ENCODE data around the gene NEMP2.

The NEMP2 gene

GRCh38 chr2:190512539-190513095, 21.9 kb downstream of the NEMP2 start:
- no peak for TF ChIP-seq ZBTB7A (IDR thresholded peaks at IDR 0.05; ENCODE audit: low read depth)
- TF ChIP-seq TCF12 (IDR thresholded peaks at IDR 0.05; ENCODE audit: low read depth), result no peak
- no peak for TF ChIP-seq NFIC (IDR thresholded peaks at IDR 0.05)
- TF ChIP-seq CEBPB (IDR thresholded peaks at IDR 0.05), result no peak
- TF ChIP-seq TEAD4 (IDR thresholded peaks at IDR 0.05), result no peak
- no peak for TF ChIP-seq CREB1 (IDR thresholded peaks at IDR 0.05; ENCODE audit: low read depth)
- TF ChIP-seq MAX (IDR thresholded peaks at IDR 0.05), result no peak

GRCh38 chr2:190511104-190511503, 23.4 kb downstream of the NEMP2 start:
- TF ChIP-seq RAD21 (IDR thresholded peaks at IDR 0.05; ENCODE audit: low read depth), result peak; percentile 65
- TF ChIP-seq CREB1 (IDR thresholded peaks at IDR 0.05; ENCODE audit: low read depth), result no peak

- TF ChIP-seq RAD21 (IDR thresholded peaks at IDR 0.05; ENCODE audit: low read depth), result no peak
- no peak for TF ChIP-seq NFIC (IDR thresholded peaks at IDR 0.05)
- TF ChIP-seq CEBPB (IDR thresholded peaks at IDR 0.05), result no peak
- no peak for TF ChIP-seq EP300 (IDR thresholded peaks at IDR 0.05; ENCODE audit: borderline replicate concordance)
- TF ChIP-seq YY1 (IDR thresholded peaks at IDR 0.05; ENCODE audit: low read depth), result no peak
- TF ChIP-seq TEAD4 (IDR thresholded peaks at IDR 0.05), result no peak
- no peak for TF ChIP-seq USF1 (IDR thresholded peaks at IDR 0.05)
- TF ChIP-seq FOXM1 (IDR thresholded peaks at IDR 0.05; ENCODE audit: borderline replicate concordance, low read depth), result no peak
- no peak for TF ChIP-seq MAX (IDR thresholded peaks at IDR 0.05)
- TF ChIP-seq ZBTB7A (IDR thresholded peaks at IDR 0.05; ENCODE audit: low read depth), result no peak
- TF ChIP-seq REST (IDR thresholded peaks at IDR 0.05; ENCODE audit: low read depth), result no peak
- no peak for TF ChIP-seq TAF1 (IDR thresholded peaks at IDR 0.05; ENCODE audit: low read depth)
- TF ChIP-seq TCF12 (IDR thresholded peaks at IDR 0.05; ENCODE audit: low read depth), result no peak
- no peak for TF ChIP-seq EGR1 (IDR thresholded peaks at IDR 0.05)
- no peak for TF ChIP-seq CREB1 (IDR thresholded peaks at IDR 0.05; ENCODE audit: low read depth)
Measured at GRCh38 chr2:190507135-190507534, 27.4 kb downstream of the NEMP2 start.

GRCh38 chr2:190506666-190507065, 27.9 kb downstream of the NEMP2 start:
- TF ChIP-seq NFIC (IDR thresholded peaks at IDR 0.05) (peak; percentile 32; the same call in 1 of the 2 replicates), YY1 (IDR thresholded peaks at IDR 0.05; ENCODE audit: low read depth) (no peak), ZBTB7A (IDR thresholded peaks at IDR 0.05; ENCODE audit: low read depth) (no peak), TCF12 (IDR thresholded peaks at IDR 0.05; ENCODE audit: low read depth) (no peak)

- no peak for TF ChIP-seq YY1 (IDR thresholded peaks at IDR 0.05; ENCODE audit: low read depth)
- no peak for TF ChIP-seq ZBTB7A (IDR thresholded peaks at IDR 0.05; ENCODE audit: low read depth)
- TF ChIP-seq CEBPB (IDR thresholded peaks at IDR 0.05), result no peak
- TF ChIP-seq REST (IDR thresholded peaks at IDR 0.05; ENCODE audit: low read depth), result no peak
- TF ChIP-seq CREB1 (IDR thresholded peaks at IDR 0.05; ENCODE audit: low read depth), result no peak
- no peak for TF ChIP-seq FOXM1 (IDR thresholded peaks at IDR 0.05; ENCODE audit: borderline replicate concordance, low read depth)
- no peak for TF ChIP-seq EP300 (IDR thresholded peaks at IDR 0.05; ENCODE audit: borderline replicate concordance)
- no peak for TF ChIP-seq NFIC (IDR thresholded peaks at IDR 0.05)
- TF ChIP-seq TEAD4 (IDR thresholded peaks at IDR 0.05), result no peak
- no peak for TF ChIP-seq TAF1 (IDR thresholded peaks at IDR 0.05; ENCODE audit: low read depth)
- TF ChIP-seq USF1 (IDR thresholded peaks at IDR 0.05), result no peak
- no peak for TF ChIP-seq MAX (IDR thresholded peaks at IDR 0.05)
- no peak for TF ChIP-seq TCF12 (IDR thresholded peaks at IDR 0.05; ENCODE audit: low read depth)
- TF ChIP-seq EGR1 (IDR thresholded peaks at IDR 0.05), result no peak
Measured at GRCh38 chr2:190505696-190506095, 28.8 kb downstream of the NEMP2 start.

- TF ChIP-seq YY1 (IDR thresholded peaks at IDR 0.05; ENCODE audit: low read depth) (no peak), TEAD4 (IDR thresholded peaks at IDR 0.05) (no peak), MAX (IDR thresholded peaks at IDR 0.05) (no peak), EP300 (IDR thresholded peaks at IDR 0.05; ENCODE audit: borderline replicate concordance) (no peak), USF1 (IDR thresholded peaks at IDR 0.05) (no peak), ZBTB7A (IDR thresholded peaks at IDR 0.05; ENCODE audit: low read depth) (no peak), CREB1 (IDR thresholded peaks at IDR 0.05; ENCODE audit: low read depth) (no peak), CEBPB (IDR thresholded peaks at IDR 0.05) (no peak), FOXM1 (IDR thresholded peaks at IDR 0.05; ENCODE audit: borderline replicate concordance, low read depth) (no peak), EGR1 (IDR thresholded peaks at IDR 0.05) (no peak), TCF12 (IDR thresholded peaks at IDR 0.05; ENCODE audit: low read depth) (no peak), RAD21 (IDR thresholded peaks at IDR 0.05; ENCODE audit: low read depth) (no peak), REST (IDR thresholded peaks at IDR 0.05; ENCODE audit: low read depth) (no peak), NFIC (IDR thresholded peaks at IDR 0.05) (no peak), TAF1 (IDR thresholded peaks at IDR 0.05; ENCODE audit: low read depth) (no peak)
Measured at GRCh38 chr2:190504912-190505311, 29.6 kb downstream of the NEMP2 start.
